ENCODE data around the gene STK10.

GRCh38 chr5:172169216-172169615 is 18.8 kb downstream of the STK10 start:
- TF ChIP-seq CTCF (conservative IDR thresholded peaks at IDR 0.05) = no peak
- no peak for TF ChIP-seq ZFX (IDR thresholded peaks at IDR 0.05)
